Stimulated activated CD4-positive, alpha-beta T cell treated with anti-CD3 and anti-CD28 coated beads, Interleukin-12 subunit alpha, Interleukin-12 subunit beta, amount 100 ng/mL, for 24 hours (primary cell): ENCODE data around the gene OR2W1.

Source experiments
- DNase-seq, 2 experiments: peaks; one replicate each; pipeline ENCODE4 v3.0.0-alpha.2; 2020; ENCODE audit warnings: low read depth in 2 of 2

The OR2W1 gene

DNA sequence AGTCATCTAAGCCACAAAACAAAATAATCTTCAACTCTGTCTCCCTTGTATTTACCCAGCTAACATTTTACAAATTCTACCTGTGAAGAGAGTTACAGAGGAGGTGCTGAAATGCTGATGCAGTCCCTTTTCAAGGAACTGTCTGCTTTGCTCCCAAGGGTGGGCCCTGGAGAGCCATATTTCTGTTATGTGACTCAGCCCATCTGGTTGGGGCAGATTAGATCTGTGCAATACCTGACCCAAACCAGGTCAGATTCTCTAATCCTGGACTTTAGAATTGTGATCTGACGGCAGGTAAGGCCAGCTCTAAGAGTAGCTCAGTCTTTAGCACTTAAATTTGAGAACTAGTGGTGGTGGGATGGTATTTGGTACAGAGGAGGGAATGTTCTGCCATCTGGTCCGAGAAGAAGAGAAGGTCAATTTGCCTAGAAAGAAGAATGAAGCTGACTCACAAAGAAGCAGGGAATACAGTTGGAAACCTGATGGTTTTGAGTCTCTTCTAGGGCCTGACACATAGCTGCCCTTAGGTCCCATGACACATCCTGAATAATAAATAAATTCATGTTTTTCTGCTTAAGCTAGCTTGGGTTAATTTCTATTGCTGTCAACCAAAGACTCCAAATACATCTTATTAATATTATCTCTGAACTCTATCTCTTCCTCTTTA, 48.0 kb downstream of the OR2W1 start:
- no peak for DNase-seq

GRCh38 chr6:28995093-28995650, 49.8 kb downstream of the OR2W1 start:
- DNase-seq, result no peak
